H1 (cell line): Measurements from ENCODE around the gene TBL1Y. TPM values are rescaled to one million over a fixed set of nuclear protein-coding genes. Genes with fewer than 3 reads are reported as not detected.

Source experiments
- CREB1 ChIP-seq: IDR thresholded peaks from 2 replicates; pipeline ENCODE4 v1.6.1; 2012; ENCODE audit warnings: inconsistent platforms
- GABPA ChIP-seq: IDR thresholded peaks from 2 replicates; pipeline ENCODE4 v1.6.1; 2011; ENCODE audit warnings: mild to moderate bottlenecking, low read length, moderate library complexity, borderline replicate concordance; ENCODE audit not compliant: insufficient read depth
- POLR2A ChIP-seq, 2 experiments: IDR thresholded peaks; 1 replicate in 1 of 2; 2 replicates in 1 of 2; pipeline ENCODE4 v1.6.1; 2011; ENCODE audit warnings: low read depth in 2 of 2, low read length in 2 of 2, mild to moderate bottlenecking in 2 of 2; ENCODE audit errors: control extremely low read depth in 1 of 2
- RAD21 ChIP-seq, 2 experiments: IDR thresholded peaks in 1 of 2; conservative IDR thresholded peaks in 1 of 2; 2 replicates each; pipeline ENCODE4 v1.6.1; 2011; ENCODE audit warnings: low read depth in 2 of 2, low read length in 2 of 2, improper control_type of control experiment in 1 of 2, inconsistent platforms in 1 of 2, mild to moderate bottlenecking in 1 of 2, moderate library complexity in 1 of 2
- SIN3A ChIP-seq, 2 experiments: IDR thresholded peaks in 1 of 2; conservative IDR thresholded peaks in 1 of 2; 2 replicates each; pipeline ENCODE4 v1.6.1; 2011 to 2012; ENCODE audit warnings: low read length in 2 of 2, improper control_type of control experiment in 1 of 2, low read depth in 1 of 2, mild to moderate bottlenecking in 1 of 2
- TAF7 ChIP-seq: optimal IDR thresholded peaks from 2 replicates; pipeline ENCODE3; 2011; ENCODE audit warnings: low read depth, mild to moderate bottlenecking, inconsistent platforms, low read length, moderate library complexity, borderline replicate concordance
- TEAD4 ChIP-seq: IDR thresholded peaks from 2 replicates; pipeline ENCODE4 v1.6.1; 2012; ENCODE audit warnings: low read depth, low read length, inconsistent platforms, mixed read lengths
- USF2 ChIP-seq: IDR thresholded peaks from 2 replicates; pipeline ENCODE4 v1.6.1; 2011; ENCODE audit warnings: low read length, improper control_type of control experiment
- polyA plus RNA-seq, 7 experiments: library from polyadenylated mRNA; depleted of rRNA in 3 of 7; stranded (reverse) in 5 of 7; unstranded in 2 of 7; fragments of >200 nt in 5 of 7; fragments of 200-250 nt in 2 of 7; gene quantifications; 1 replicate in 5 of 7; 2 replicates in 1 of 7; 4 replicates in 1 of 7; pipeline versions ENCODE4 v1.2.1 to v1.2.3, GENCODE V29; 2011 to 2013; ENCODE audit warnings: missing spikeins in 2 of 7, mixed read lengths in 2 of 7
- total RNA-seq: library from RNA; stranded (reverse); fragmentation: NEBNext Ultra II Directional; extraction: Animal tissue kit (Norgen Biotek cat#: 25700); gene quantifications from 2 replicates; pipeline ENCODE4 v1.2.1, GENCODE V29; 2021
- TF ChIP-seq, protein P1 (sequence below): fragments of 300-600 bp; sonication (generic); IDR thresholded peaks from 2 replicates; pipeline ENCODE4 v1.7.1; 2012; ENCODE audit warnings: low read length, moderate library complexity, mild to moderate bottlenecking, inconsistent platforms; ENCODE audit not compliant: insufficient replicate concordance
- TF ChIP-seq, protein P2 (sequence below): IDR thresholded peaks from 2 replicates; pipeline ENCODE4 v1.6.1; 2012; ENCODE audit warnings: inconsistent platforms

The TBL1Y gene
- total and polyA plus RNA-seq, 2 of the 8 experiments (the other 6 are each of a cell fraction or from before 2014, with no cell fraction given), result 2.5 to 4.2 TPM

DNA sequence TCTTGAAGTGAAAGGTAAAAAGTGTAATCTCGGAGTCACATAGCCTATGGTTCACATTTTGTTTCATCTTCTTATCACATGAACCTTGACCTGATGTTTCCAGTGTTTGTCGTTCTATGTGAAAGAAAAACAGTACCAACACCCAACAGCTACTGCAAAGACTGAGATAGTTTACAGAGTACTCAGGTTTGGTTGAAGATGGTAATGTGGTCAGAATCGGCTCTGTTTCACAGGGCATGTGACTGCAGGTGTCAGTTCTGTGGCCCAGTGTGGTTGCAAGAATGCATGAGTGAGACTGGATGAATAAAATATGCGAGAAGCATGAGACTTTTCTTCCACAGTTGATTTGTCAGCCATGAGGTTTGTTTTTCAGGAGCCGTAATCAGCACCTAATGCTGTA is 130.2 kb downstream of the TBL1Y start (continued):
- TF ChIP-seq, protein P1, sequence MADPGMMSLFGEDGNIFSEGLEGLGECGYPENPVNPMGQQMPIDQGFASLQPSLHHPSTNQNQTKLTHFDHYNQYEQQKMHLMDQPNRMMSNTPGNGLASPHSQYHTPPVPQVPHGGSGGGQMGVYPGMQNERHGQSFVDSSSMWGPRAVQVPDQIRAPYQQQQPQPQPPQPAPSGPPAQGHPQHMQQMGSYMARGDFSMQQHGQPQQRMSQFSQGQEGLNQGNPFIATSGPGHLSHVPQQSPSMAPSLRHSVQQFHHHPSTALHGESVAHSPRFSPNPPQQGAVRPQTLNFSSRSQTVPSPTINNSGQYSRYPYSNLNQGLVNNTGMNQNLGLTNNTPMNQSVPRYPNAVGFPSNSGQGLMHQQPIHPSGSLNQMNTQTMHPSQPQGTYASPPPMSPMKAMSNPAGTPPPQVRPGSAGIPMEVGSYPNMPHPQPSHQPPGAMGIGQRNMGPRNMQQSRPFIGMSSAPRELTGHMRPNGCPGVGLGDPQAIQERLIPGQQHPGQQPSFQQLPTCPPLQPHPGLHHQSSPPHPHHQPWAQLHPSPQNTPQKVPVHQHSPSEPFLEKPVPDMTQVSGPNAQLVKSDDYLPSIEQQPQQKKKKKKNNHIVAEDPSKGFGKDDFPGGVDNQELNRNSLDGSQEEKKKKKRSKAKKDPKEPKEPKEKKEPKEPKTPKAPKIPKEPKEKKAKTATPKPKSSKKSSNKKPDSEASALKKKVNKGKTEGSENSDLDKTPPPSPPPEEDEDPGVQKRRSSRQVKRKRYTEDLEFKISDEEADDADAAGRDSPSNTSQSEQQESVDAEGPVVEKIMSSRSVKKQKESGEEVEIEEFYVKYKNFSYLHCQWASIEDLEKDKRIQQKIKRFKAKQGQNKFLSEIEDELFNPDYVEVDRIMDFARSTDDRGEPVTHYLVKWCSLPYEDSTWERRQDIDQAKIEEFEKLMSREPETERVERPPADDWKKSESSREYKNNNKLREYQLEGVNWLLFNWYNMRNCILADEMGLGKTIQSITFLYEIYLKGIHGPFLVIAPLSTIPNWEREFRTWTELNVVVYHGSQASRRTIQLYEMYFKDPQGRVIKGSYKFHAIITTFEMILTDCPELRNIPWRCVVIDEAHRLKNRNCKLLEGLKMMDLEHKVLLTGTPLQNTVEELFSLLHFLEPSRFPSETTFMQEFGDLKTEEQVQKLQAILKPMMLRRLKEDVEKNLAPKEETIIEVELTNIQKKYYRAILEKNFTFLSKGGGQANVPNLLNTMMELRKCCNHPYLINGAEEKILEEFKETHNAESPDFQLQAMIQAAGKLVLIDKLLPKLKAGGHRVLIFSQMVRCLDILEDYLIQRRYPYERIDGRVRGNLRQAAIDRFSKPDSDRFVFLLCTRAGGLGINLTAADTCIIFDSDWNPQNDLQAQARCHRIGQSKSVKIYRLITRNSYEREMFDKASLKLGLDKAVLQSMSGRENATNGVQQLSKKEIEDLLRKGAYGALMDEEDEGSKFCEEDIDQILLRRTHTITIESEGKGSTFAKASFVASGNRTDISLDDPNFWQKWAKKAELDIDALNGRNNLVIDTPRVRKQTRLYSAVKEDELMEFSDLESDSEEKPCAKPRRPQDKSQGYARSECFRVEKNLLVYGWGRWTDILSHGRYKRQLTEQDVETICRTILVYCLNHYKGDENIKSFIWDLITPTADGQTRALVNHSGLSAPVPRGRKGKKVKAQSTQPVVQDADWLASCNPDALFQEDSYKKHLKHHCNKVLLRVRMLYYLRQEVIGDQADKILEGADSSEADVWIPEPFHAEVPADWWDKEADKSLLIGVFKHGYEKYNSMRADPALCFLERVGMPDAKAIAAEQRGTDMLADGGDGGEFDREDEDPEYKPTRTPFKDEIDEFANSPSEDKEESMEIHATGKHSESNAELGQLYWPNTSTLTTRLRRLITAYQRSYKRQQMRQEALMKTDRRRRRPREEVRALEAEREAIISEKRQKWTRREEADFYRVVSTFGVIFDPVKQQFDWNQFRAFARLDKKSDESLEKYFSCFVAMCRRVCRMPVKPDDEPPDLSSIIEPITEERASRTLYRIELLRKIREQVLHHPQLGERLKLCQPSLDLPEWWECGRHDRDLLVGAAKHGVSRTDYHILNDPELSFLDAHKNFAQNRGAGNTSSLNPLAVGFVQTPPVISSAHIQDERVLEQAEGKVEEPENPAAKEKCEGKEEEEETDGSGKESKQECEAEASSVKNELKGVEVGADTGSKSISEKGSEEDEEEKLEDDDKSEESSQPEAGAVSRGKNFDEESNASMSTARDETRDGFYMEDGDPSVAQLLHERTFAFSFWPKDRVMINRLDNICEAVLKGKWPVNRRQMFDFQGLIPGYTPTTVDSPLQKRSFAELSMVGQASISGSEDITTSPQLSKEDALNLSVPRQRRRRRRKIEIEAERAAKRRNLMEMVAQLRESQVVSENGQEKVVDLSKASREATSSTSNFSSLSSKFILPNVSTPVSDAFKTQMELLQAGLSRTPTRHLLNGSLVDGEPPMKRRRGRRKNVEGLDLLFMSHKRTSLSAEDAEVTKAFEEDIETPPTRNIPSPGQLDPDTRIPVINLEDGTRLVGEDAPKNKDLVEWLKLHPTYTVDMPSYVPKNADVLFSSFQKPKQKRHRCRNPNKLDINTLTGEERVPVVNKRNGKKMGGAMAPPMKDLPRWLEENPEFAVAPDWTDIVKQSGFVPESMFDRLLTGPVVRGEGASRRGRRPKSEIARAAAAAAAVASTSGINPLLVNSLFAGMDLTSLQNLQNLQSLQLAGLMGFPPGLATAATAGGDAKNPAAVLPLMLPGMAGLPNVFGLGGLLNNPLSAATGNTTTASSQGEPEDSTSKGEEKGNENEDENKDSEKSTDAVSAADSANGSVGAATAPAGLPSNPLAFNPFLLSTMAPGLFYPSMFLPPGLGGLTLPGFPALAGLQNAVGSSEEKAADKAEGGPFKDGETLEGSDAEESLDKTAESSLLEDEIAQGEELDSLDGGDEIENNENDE, result no peak
- TF ChIP-seq TEAD4 (no peak), TAF7 (no peak), RAD21 (IDR thresholded peaks at IDR 0.05 in 1 of 2, conservative IDR thresholded peaks at IDR 0.05 in 1 of 2; ENCODE audit: low read depth in 2 of 2, low read length in 2 of 2) (no peak), SIN3A (conservative IDR thresholded peaks at IDR 0.05 in 1 of 2, IDR thresholded peaks at IDR 0.05 in 1 of 2; ENCODE audit: low read depth in 1 of 2, low read length in 2 of 2) (no peak), USF2 (no peak), POLR2A (IDR thresholded peaks at IDR 0.05; ENCODE audit: control extremely low read depth in 1 of 2, low read depth in 2 of 2, low read length in 2 of 2) (no peak), GABPA (no peak), CREB1 (no peak)
- TF ChIP-seq, protein P2, sequence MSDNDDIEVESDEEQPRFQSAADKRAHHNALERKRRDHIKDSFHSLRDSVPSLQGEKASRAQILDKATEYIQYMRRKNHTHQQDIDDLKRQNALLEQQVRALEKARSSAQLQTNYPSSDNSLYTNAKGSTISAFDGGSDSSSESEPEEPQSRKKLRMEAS, result no peak
